Measurements from ENCODE around the gene INPP4A.

INPP4A gene

DNA sequence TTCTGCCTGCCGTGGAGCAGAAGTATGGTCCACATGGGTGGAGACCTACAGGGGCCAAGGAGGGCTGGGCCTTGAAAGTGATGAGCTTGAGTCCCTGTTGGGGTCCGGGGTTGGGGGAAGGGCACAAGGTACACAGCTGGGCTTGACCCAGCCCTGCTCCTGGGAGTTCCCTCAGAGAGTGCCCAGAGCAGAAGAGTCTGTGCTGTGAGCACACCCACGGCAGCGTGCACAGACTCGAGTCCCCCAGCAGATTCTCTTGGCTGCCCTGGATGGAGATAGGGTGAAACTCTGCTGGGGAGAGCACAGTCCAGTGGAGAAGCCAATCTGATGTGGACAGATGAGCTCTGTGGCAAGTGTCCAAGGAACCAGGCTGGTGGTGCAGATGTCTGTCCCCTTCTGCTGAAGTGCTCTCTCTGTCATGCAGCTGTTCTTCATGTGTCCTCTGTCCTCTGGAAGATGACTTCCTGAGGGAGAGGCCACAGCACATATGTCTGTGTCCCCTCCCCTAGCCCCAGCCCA lies 27.5 kb downstream of the INPP4A start:
- no peaks in the 10 kb centered on the region for H3K9me3 ChIP-seq (ENCODE audit: insufficient read depth, low read depth, low read length)
- peaks cover 15% of the 10 kb centered on the region for H3K4me1 ChIP-seq (ENCODE audit: insufficient read depth, low read length)
- H3K9ac ChIP-seq (ENCODE audit: low read depth, low read length), result no peak overlapping the region
- no peaks in the 10 kb centered on the region for H3K27me3 ChIP-seq (ENCODE audit: insufficient read depth, low read length)
- 90% methylated on average over 5 of the region's 5 CpGs for WGBS
- no peaks in the 10 kb centered on the region for H3K36me3 ChIP-seq (ENCODE audit: insufficient read depth, low read length)
- H3K27ac ChIP-seq (ENCODE audit: low read depth, low read length), result no peak overlapping the region
- no peak overlapping the region for H3K4me3 ChIP-seq (ENCODE audit: low read length)

DNA sequence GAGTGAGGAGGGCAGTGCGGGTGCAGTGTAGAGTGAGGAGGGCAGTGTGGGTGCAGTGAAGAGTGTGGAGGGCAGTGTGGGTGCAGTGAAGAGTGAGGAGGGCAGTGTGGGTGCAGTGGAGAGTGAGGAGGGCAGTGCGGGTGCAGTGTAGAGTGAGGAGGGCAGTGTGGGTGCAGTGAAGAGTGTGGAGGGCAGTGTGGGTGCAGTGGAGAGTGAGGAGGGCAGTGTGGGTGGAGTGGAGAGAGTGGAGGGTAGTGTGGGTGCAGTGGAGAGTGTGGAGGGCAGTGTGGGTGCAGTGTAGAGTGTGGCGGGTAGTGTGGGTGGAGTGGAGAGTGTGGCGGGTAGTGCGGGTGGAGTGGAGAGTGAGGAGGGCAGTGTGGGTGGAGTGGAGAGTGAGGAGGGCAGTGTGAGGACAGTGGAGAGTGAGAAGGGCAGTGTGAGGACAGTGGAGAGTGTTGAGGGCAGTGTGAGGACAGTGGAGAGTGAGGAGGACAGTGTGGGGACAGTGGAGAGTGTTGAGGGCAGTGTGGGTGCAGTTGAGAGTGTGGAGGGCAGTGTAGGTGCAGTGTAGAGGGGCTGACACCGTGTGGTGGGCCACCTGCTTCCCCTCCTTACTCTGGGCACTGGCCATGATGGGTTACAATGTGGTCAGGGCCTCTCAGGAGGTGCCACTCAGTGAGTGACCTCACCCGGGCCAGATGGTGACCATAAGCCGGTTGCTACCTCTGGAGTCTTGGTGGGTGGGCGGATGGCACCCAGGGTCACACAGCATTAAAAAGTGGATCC lies 28.5 kb downstream of the INPP4A start:
- H3K9ac ChIP-seq (ENCODE audit: low read depth, low read length), result no peak overlapping the region
- WGBS, result 92% methylated on average over 9 of the region's 9 CpGs
- H3K4me1 ChIP-seq (ENCODE audit: insufficient read depth, low read length), result peaks cover 12% of the 10 kb centered on the region; the same call in 1 of the 2 replicates
- H3K4me3 ChIP-seq (ENCODE audit: low read length), result no peak overlapping the region
- no peaks in the 10 kb centered on the region for H3K27me3 ChIP-seq (ENCODE audit: insufficient read depth, low read length)
- H3K9me3 ChIP-seq (ENCODE audit: insufficient read depth, low read depth, low read length), result no peaks in the 10 kb centered on the region
- no peaks in the 10 kb centered on the region for H3K36me3 ChIP-seq (ENCODE audit: insufficient read depth, low read length)
- H3K27ac ChIP-seq (ENCODE audit: low read depth, low read length), result no peak overlapping the region

DNA sequence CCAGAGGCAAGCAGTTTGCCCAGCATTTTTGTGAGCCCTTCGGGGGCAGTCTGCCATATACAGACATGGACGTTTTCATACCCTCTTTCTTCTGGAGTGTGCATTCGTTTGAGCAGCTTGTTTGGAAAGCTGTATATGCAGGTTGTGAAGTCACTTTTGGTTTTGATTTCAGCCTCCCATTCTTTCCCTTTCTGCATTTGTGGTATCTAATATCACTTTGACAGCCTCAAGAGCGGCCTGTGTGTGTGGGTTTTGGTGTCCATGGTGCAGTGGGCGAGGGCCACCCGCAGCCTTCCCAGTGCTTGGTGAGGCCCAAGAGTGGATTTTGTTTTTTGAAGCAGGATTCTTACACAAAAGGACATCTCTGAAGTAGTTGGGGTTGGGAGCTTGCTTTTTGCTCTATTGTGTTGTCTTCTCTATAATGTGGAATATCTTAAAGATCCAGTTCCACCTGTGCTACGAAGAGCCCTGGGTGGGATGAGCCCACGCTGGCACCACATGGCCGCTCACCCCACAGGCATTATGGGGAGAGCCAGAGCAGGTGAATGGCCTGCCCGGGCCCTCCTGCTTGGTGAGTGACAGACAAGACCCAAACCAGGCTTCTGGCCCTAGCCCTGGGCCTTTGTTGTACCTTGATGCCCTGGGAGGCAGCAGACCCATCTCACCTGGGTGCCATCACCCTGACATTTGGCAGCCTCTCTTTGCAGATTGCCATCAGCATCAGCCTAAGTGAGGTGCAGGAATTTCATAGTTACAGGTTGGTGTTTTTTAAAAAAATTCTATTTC lies 29.5 kb downstream of the INPP4A start:
- WGBS, result 91% methylated on average over 10 of the region's 10 CpGs
- peaks cover 12% of the 10 kb centered on the region; the same call in 1 of the 2 replicates for H3K4me1 ChIP-seq (ENCODE audit: insufficient read depth, low read length)
- no peaks in the 10 kb centered on the region for H3K9me3 ChIP-seq (ENCODE audit: insufficient read depth, low read depth, low read length)
- H3K27ac ChIP-seq (ENCODE audit: low read depth, low read length), result no peak overlapping the region
- H3K4me3 ChIP-seq (ENCODE audit: low read length), result no peak overlapping the region
- H3K36me3 ChIP-seq (ENCODE audit: insufficient read depth, low read length), result no peaks in the 10 kb centered on the region
- no peaks in the 10 kb centered on the region for H3K27me3 ChIP-seq (ENCODE audit: insufficient read depth, low read length)
- no peak overlapping the region for H3K9ac ChIP-seq (ENCODE audit: low read depth, low read length)

DNA sequence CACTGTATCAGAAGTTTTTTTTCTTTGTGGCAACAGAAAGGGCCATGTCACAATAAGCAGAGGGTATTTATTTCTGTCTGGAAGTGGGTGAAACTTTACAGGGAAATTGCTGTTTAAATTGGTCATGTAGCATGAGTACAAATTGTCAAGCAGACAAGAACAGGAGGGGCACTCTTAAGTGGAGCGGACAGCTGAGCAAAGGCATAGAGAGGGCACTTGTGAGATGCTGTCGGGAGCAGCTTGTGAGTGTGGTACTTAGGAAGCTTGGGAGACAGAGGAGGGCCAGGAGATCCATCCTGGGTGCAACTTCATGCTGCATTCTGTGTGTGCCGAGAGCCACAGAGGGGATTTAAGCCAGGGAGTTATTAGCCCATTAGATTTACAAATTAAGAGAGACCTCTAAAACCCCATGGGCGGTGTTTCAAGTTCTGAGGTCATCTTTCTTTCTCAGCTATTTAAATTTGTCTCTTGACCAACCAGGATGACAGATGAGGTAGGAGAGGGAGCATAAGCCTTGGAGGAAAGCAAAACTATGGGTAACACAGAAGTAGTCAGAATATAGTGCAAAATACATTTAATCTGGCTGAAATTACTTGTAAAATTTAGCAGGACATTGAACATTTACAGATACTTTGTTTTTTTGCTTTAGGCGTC lies 30.4 kb downstream of the INPP4A start:
- Histone ChIP-seq H3K9me3 (ENCODE audit: insufficient read depth, low read depth, low read length) (no peaks in the 10 kb centered on the region), H3K4me3 (ENCODE audit: low read length) (no peak overlapping the region), H3K27me3 (ENCODE audit: insufficient read depth, low read length) (no peaks in the 10 kb centered on the region), H3K36me3 (ENCODE audit: insufficient read depth, low read length) (no peaks in the 10 kb centered on the region), H3K4me1 (ENCODE audit: insufficient read depth, low read length) (peaks cover 18% of the 10 kb centered on the region; the same call in 1 of the 2 replicates), H3K27ac (ENCODE audit: low read depth, low read length) (no peak overlapping the region), H3K9ac (ENCODE audit: low read depth, low read length) (no peak overlapping the region)
- WGBS, result 73% methylated on average over 5 of the region's 5 CpGs

DNA sequence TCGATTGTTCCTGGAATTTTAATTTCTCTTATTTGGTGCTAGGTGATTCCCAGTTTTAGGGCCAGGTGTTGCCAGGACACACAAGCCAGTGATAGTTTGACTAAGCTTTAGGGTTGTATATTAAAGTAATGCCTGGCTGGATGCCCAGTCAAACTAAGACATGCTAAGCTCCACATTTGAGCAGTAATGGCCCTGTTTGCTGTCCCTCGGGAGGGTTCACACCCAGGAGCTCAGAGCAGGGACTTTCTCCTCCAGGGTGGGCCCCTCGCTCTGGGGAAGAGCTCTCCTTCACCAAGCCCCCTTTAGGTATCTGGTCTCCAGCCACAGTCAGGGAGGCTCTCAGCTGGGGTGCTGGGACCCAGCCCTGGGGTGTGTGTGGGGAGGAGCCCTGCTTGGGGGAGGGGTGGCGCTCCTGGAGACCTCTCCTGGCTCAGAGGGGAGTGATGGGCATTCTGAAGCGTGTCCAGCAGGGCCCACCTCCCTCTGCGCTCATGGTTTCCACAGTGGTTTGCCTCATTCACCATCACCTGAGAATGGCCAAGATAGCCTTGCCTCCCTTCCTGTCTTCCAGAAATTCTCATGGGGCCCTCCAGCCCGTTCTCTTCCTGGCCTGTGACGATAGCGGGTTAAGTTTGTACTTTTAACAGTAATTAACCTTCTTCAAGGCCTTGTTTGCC lies 31.7 kb downstream of the INPP4A start:
- H3K9ac ChIP-seq (ENCODE audit: low read depth, low read length), result no peak overlapping the region
- H3K9me3 ChIP-seq (ENCODE audit: insufficient read depth, low read depth, low read length), result no peaks in the 10 kb centered on the region
- H3K4me3 ChIP-seq (ENCODE audit: low read length), result no peak overlapping the region
- peaks cover 18% of the 10 kb centered on the region; the same call in 1 of the 2 replicates for H3K4me1 ChIP-seq (ENCODE audit: insufficient read depth, low read length)
- no peaks in the 10 kb centered on the region for H3K27me3 ChIP-seq (ENCODE audit: insufficient read depth, low read length)
- WGBS, result 96% methylated on average over 9 of the region's 9 CpGs
- H3K36me3 ChIP-seq (ENCODE audit: insufficient read depth, low read length), result no peaks in the 10 kb centered on the region
- no peak overlapping the region for H3K27ac ChIP-seq (ENCODE audit: low read depth, low read length)

DNA sequence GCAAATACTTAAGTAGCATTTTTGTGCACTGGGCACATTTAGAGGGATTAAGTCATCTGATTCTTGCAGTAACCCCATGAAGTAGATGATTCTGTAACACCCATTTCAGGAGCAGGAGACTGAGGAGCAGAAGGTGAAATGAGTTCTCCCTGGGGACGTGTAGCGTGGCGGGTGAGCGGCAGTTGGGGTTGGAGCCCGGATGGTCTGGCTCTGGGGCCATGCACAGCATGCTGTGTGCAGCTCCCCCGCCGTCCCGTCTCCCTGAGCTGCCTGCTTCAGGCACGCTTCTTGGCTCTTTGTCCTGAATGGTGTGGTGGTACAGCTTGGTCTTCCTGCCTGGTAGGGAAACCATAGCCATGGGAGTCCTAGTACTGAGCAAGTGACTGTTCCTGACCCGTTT lies 32.4 kb downstream of the INPP4A start:
- no peaks in the 10 kb centered on the region for H3K27me3 ChIP-seq (ENCODE audit: insufficient read depth, low read length)
- H3K4me3 ChIP-seq (ENCODE audit: low read length), result no peak overlapping the region
- H3K27ac ChIP-seq (ENCODE audit: low read depth, low read length), result no peak overlapping the region
- peaks cover 18% of the 10 kb centered on the region; the same call in 1 of the 2 replicates for H3K4me1 ChIP-seq (ENCODE audit: insufficient read depth, low read length)
- 95% methylated on average over 10 of the region's 10 CpGs for WGBS
- H3K9ac ChIP-seq (ENCODE audit: low read depth, low read length), result no peak overlapping the region
- H3K36me3 ChIP-seq (ENCODE audit: insufficient read depth, low read length), result no peaks in the 10 kb centered on the region
- H3K9me3 ChIP-seq (ENCODE audit: insufficient read depth, low read depth, low read length), result no peaks in the 10 kb centered on the region

DNA sequence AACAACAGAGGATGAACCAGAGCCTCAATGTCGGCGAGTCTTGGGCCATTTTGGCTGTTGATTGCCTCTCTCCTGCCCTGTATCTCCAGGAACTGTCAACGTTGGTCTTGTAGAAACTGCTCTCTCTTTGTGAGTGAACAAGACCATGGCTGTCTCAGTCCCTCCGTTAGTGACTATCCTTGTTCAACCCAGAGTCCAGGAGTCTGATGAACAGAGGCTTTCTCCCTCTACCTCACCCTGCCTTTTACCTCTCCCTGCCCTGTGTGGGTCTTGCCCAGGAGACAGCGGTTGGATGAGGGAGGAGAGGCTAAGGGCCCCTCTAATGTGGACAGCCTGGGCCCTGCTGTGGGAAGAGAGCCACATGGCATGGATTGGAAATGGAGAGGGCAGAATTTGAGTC lies 32.8 kb downstream of the INPP4A start:
- Histone ChIP-seq H3K36me3 (ENCODE audit: insufficient read depth, low read length) (no peaks in the 10 kb centered on the region), H3K9ac (ENCODE audit: low read depth, low read length) (no peak overlapping the region), H3K27ac (ENCODE audit: low read depth, low read length) (no peak overlapping the region), H3K4me3 (ENCODE audit: low read length) (no peak overlapping the region), H3K4me1 (ENCODE audit: insufficient read depth, low read length) (peaks cover 18% of the 10 kb centered on the region; the same call in 1 of the 2 replicates), H3K27me3 (ENCODE audit: insufficient read depth, low read length) (no peaks in the 10 kb centered on the region), H3K9me3 (ENCODE audit: insufficient read depth, low read depth, low read length) (no peaks in the 10 kb centered on the region)
- 94% methylated on average over 5 of the region's 5 CpGs for WGBS

DNA sequence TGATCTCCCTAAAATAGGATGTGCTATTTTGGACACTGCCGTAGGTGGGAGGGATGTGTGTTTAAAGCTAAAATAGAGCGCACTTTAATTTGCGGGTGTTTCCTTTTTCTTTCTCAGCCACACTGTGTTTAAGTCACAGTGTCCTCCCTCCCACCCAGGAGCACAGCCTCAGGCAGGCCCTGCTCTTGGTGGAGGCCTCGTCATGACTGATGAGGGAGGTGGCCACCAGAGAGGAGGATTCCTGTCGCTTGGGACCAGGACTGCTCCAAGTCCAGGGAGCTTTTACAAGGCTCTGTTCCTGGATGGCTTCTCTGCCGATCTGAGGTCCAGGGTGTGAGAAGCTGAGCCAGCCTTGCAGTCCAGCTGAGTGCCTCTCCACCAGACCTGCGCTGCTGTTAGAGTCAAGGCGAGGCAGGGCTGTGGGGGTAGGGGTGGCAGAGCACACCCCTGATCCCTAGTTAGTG lies 33.5 kb downstream of the INPP4A start:
- Histone ChIP-seq H3K9me3 (ENCODE audit: insufficient read depth, low read depth, low read length) (no peaks in the 10 kb centered on the region), H3K4me3 (ENCODE audit: low read length) (no peak overlapping the region), H3K27me3 (ENCODE audit: insufficient read depth, low read length) (no peaks in the 10 kb centered on the region), H3K9ac (ENCODE audit: low read depth, low read length) (no peak overlapping the region), H3K4me1 (ENCODE audit: insufficient read depth, low read length) (peaks cover 18% of the 10 kb centered on the region), H3K36me3 (ENCODE audit: insufficient read depth, low read length) (no peaks in the 10 kb centered on the region), H3K27ac (ENCODE audit: low read depth, low read length) (no peak overlapping the region)
- 91% methylated on average over 8 of the region's 8 CpGs for WGBS

DNA sequence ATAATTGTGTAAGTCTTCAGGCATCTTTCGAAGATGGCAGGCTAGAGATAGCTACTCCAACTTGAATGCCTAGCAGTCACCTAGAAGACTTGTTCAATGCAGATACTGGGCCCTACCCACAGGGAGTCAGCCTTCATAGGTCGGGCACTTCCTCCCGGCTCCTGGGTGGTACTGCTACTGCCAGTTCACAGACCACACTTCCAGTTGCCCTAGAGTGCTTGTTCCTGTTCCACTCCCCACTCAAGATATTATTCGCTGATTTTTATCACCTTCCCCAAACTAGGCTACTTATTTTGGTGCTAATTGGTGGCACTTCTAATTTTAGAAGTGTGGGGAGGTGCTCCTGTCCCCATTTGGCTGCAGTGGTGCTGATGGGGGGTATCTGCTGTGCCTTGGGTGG lies 34.2 kb downstream of the INPP4A start:
- H3K27ac ChIP-seq (ENCODE audit: low read depth, low read length), result no peak overlapping the region
- H3K9ac ChIP-seq (ENCODE audit: low read depth, low read length), result no peak overlapping the region
- 94% methylated on average over 4 of the region's 4 CpGs for WGBS
- H3K4me1 ChIP-seq (ENCODE audit: insufficient read depth, low read length), result peaks cover 18% of the 10 kb centered on the region
- H3K4me3 ChIP-seq (ENCODE audit: low read length), result no peak overlapping the region
- no peaks in the 10 kb centered on the region for H3K27me3 ChIP-seq (ENCODE audit: insufficient read depth, low read length)
- H3K36me3 ChIP-seq (ENCODE audit: insufficient read depth, low read length), result no peaks in the 10 kb centered on the region
- H3K9me3 ChIP-seq (ENCODE audit: insufficient read depth, low read depth, low read length), result no peaks in the 10 kb centered on the region

DNA sequence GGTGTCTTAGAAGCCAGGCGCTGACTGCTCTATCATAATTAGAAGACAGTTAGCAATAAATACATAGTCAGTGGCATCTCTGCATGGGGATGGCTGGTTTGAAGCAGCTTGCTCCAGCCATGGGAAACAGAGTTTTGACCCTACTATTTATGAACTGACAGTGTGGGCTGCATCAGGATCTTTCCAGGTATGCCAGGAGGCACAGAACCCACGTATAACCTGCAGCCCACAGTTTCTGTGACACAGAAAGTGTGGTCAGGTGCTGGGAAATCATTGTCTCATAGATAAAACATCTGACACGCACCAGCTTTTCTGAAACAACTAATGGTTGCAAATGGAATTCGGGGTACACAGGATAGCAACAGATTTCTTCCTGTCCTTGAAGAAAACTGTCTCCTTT lies 34.7 kb downstream of the INPP4A start:
- Histone ChIP-seq H3K27ac (ENCODE audit: low read depth, low read length) (no peak overlapping the region), H3K27me3 (ENCODE audit: insufficient read depth, low read length) (no peaks in the 10 kb centered on the region), H3K9me3 (ENCODE audit: insufficient read depth, low read depth, low read length) (no peaks in the 10 kb centered on the region), H3K36me3 (ENCODE audit: insufficient read depth, low read length) (no peaks in the 10 kb centered on the region), H3K4me1 (ENCODE audit: insufficient read depth, low read length) (peaks cover 19% of the 10 kb centered on the region), H3K9ac (ENCODE audit: low read depth, low read length) (no peak overlapping the region), H3K4me3 (ENCODE audit: low read length) (no peak overlapping the region)
- 93% methylated on average over 4 of the region's 4 CpGs for WGBS

Data from HUES64 (cell line).